Stimulated activated CD4-positive, alpha-beta T cell treated with anti-CD3 and anti-CD28 coated beads, Interleukin-1b, Interleukin-23, amount 100 ng/mL, for 1 hour (primary cell): ENCODE results near the gene PICK1.
"Not testable (repeated sequence)": the region's sequence is repeated elsewhere in the genome, so short reads cannot be mapped to it uniquely, and the experiment has no call there.

Experiments used
- DNase-seq, 2 donors: peaks; one replicate each; pipeline ENCODE4 v3.0.0-alpha.2; 2020; ENCODE audit warnings: low read depth in 2 of 2

The PICK1 gene

GRCh38 chr22:38030311-38031133, 26.7 kb upstream of the PICK1 start:
- no peak for DNase-seq

- DNase-seq, result no peak
These were observed 25.7 kb upstream of the PICK1 start for GRCh38 chr22:38031491-38031890.

GRCh38 chr22:38032681-38033521, 24.3 kb upstream of the PICK1 start:
- no peak for DNase-seq

GRCh38 chr22:38033522-38034277, 23.5 kb upstream of the PICK1 start:
- no peak for DNase-seq

GRCh38 chr22:38034278-38034882, 22.8 kb upstream of the PICK1 start:
- no peak for DNase-seq

GRCh38 chr22:38034884-38035529, 22.2 kb upstream of the PICK1 start:
- no peak for DNase-seq

GRCh38 chr22:38035530-38035885, 21.7 kb upstream of the PICK1 start:
- DNase-seq, result no peak

- DNase-seq, result no peak
These were observed 20.7 kb upstream of the PICK1 start for GRCh38 chr22:38036392-38037062.

- not testable (repeated sequence) for DNase-seq
These were observed 19.6 kb upstream of the PICK1 start for GRCh38 chr22:38037367-38038150.

- DNase-seq, result no peak
These were observed 18.8 kb upstream of the PICK1 start for GRCh38 chr22:38038426-38038825.

GRCh38 chr22:38038890-38039812, 18.1 kb upstream of the PICK1 start:
- DNase-seq, result no peak

GRCh38 chr22:38040953-38041759, 16.0 kb upstream of the PICK1 start:
- DNase-seq, result no peak

GRCh38 chr22:38041760-38042487, 15.3 kb upstream of the PICK1 start:
- DNase-seq, result no peak

GRCh38 chr22:38042488-38042790, 14.8 kb upstream of the PICK1 start:
- DNase-seq, result no peak

GRCh38 chr22:38043151-38044039, 13.8 kb upstream of the PICK1 start:
- no peak for DNase-seq

GRCh38 chr22:38046070-38046748, 11.0 kb upstream of the PICK1 start:
- DNase-seq, result no peak
